ENCODE measurements around the gene DOC2B.
"Not testable (repeated sequence)": the region's sequence is repeated elsewhere in the genome, so short reads cannot be mapped to it uniquely, and the experiment has no call there.

Gene DOC2B

DNA sequence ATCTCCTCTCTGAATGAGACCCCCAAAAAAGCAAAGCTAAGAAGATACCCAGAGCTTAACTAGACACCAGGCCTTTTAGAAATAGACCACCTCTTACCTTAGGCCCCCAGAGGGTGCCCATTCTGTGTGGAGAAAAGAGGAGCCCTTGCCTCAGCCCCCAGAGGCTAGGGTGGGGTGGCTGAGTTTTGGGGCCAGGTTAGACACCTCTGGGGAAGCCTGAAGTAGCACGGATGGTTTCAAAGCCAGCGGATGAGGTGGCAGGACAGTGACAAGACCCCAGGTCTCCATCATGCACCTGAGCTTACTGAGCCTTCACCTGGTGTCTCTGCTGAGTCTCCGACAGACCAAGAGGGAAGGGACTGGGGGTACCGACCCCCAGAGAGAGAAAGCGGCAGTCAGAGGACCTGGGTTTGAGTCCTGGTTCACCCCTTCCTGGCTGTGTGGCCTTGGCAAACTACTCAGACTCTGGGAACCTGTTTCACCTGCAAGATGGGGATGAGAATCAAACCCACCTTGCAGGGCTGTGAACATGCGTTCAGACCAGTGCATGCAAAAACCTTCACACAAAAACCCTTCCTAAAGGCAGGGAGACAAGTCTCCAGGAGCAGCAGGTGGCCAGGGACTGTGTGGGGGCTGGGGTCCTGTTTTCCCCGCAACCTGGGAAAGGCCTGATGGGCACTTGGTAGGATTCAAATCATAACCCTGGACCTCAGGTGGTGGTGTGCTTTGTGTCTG lies 36.3 kb downstream of the DOC2B start:
- in situ Hi-C loops (cut with MboI; ENCODE audit: low sequenced_read_pairs, unreplicated experiment) = no loop called here
- no peak for DNase-seq (ENCODE audit: low spot score)
- TF ChIP-seq CTCF (IDR thresholded peaks at IDR 0.05; ENCODE audit: borderline replicate concordance, control extremely low read depth, extremely low read depth, insufficient read depth, missing control alignments) = no peak

GRCh38 chr17:143785-144281 lies 37.6 kb downstream of the DOC2B start:
- peak; percentile 79 for TF ChIP-seq CTCF (IDR thresholded peaks at IDR 0.05; ENCODE audit: borderline replicate concordance, control extremely low read depth, extremely low read depth, insufficient read depth, missing control alignments)
- in situ Hi-C loops (cut with MboI; ENCODE audit: low sequenced_read_pairs, unreplicated experiment) = no loop called here
- peak; percentile 93 for DNase-seq (ENCODE audit: low spot score)

- DNase-seq (ENCODE audit: low spot score) = no peak
- in situ Hi-C loops (cut with MboI; ENCODE audit: low sequenced_read_pairs, unreplicated experiment) = no loop called here
These were observed 38.3 kb downstream of the DOC2B start for GRCh38 chr17:142876-143784.

DNA sequence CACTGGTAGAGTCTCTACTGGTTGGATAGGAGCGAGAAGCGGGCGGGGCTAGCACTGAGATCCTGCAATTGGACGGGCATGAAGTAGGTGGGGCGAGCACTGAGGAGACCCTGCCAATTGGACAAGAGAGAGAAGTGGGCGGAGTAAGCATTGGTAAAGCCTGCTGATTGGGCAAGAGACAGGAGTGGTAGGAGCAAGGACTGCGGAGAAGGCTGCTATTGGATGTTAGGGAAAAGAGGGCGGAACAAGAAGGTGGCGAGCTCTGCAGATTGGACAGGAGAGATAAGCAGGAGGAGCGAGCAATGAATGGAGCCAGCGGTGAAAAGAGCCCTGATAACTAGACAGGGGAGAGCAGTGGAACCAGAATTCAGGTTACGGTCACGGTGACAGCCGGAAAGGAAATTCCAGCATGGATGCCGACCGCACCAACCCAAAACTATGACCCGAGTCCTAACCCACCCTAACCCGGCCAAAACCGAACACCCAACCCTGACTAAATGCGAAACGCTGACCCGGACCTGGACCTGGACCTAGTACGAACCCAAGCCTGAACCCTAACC lies 39.3 kb downstream of the DOC2B start:
- in situ Hi-C loops (cut with MboI; ENCODE audit: low sequenced_read_pairs, unreplicated experiment) = no loop called here
- no peak for TF ChIP-seq CTCF (IDR thresholded peaks at IDR 0.05; ENCODE audit: borderline replicate concordance, control extremely low read depth, extremely low read depth, insufficient read depth, missing control alignments)
- DNase-seq (ENCODE audit: low spot score) = no peak

More at GRCh38 chr17:142876-143784, 38.3 kb downstream of the DOC2B start:
- TF ChIP-seq CTCF (IDR thresholded peaks at IDR 0.05; ENCODE audit: borderline replicate concordance, control extremely low read depth, extremely low read depth, insufficient read depth, missing control alignments) = no peak

DNA sequence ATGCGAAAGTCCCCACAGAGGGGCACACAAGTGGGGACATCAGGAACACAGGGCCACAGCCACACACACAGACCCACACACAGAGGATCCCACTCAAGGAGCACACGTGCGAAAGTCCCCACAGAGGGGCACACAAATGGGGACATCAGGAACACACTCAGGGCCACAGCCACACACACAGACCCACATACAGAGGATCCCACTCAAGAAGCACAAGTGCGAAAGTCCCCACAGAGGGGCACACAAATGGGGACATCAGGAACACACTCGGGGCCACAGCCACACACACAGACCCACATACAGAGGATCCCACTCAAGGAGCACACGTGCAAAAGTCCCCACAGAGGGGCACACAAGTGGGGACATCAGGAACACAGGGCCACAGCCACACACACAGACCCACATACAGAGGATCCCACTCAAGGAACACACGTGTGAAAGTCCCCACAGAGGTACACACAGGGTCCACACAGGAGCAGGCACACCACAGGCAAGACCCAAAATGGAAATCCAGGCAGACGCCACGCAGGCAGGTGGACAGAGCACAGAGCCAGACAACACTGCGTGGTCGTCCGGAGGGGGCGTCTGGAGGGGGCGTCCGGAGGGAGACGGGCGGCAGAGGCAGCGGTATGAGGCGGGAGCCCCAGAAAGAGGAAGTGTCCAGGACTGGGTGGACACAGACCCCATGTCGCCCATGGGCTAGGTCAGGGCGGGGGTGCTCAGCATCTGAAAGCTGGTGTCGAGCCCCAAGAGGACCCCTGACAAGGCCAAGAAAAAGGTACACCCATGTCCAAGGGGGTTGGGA lies 41.8 kb downstream of the DOC2B start:
- in situ Hi-C loops (cut with MboI; ENCODE audit: low sequenced_read_pairs, unreplicated experiment); DNase-seq (ENCODE audit: low spot score): not testable (repeated sequence)

GRCh38 chr17:137166-137807 lies 44.2 kb downstream of the DOC2B start, which contains the start of gene SCGB1C2:
TSS of gene SCGB1C2 (plus strand) at chr17:137569. CDS start at chr17:137591, 22 bp downstream.
- not testable (repeated sequence) for DNase-seq (ENCODE audit: low spot score)

More at GRCh38 chr17:137166-137807, 44.2 kb downstream of the DOC2B start, which contains the start of gene SCGB1C2:
- in situ Hi-C loops (cut with MboI; ENCODE audit: low sequenced_read_pairs, unreplicated experiment) = not testable (repeated sequence)
